ENCODE results near the gene TEX19. TPM values are rescaled to one million over a fixed set of nuclear protein-coding genes. Genes with fewer than 3 reads are reported as not detected.

Gene TEX19
- total and polyA plus RNA-seq, 9 of the 15 experiments (the other 6 are each of a cell fraction or from before 2014, with no cell fraction given), result 0.10 to 4.9 (median 1.9) TPM

GRCh38 chr17:82367724-82368524 lies 8.9 kb downstream of the TEX19 start (continued):
- TF ChIP-seq ZNF518B (CRISPR knock-in tag; IDR thresholded peaks at IDR 0.05) (no peak), ELF4 (CRISPR knock-in tag; IDR thresholded peaks at IDR 0.05) (no peak), C11orf30 (IDR thresholded peaks at IDR 0.05; ENCODE audit: low read depth) (peak; percentile 8; the same call in 1 of the 2 replicates), TAL1 (IDR thresholded peaks at IDR 0.05) (no peak), SUPT5H (IDR thresholded peaks at IDR 0.05) (peak; percentile 76), AFF4 (CRISPR knock-in tag; IDR thresholded peaks at IDR 0.05) (no peak), JUNB (CRISPR knock-in tag; conservative IDR thresholded peaks at IDR 0.05) (no peak)
- TF ChIP-seq, protein P1, sequence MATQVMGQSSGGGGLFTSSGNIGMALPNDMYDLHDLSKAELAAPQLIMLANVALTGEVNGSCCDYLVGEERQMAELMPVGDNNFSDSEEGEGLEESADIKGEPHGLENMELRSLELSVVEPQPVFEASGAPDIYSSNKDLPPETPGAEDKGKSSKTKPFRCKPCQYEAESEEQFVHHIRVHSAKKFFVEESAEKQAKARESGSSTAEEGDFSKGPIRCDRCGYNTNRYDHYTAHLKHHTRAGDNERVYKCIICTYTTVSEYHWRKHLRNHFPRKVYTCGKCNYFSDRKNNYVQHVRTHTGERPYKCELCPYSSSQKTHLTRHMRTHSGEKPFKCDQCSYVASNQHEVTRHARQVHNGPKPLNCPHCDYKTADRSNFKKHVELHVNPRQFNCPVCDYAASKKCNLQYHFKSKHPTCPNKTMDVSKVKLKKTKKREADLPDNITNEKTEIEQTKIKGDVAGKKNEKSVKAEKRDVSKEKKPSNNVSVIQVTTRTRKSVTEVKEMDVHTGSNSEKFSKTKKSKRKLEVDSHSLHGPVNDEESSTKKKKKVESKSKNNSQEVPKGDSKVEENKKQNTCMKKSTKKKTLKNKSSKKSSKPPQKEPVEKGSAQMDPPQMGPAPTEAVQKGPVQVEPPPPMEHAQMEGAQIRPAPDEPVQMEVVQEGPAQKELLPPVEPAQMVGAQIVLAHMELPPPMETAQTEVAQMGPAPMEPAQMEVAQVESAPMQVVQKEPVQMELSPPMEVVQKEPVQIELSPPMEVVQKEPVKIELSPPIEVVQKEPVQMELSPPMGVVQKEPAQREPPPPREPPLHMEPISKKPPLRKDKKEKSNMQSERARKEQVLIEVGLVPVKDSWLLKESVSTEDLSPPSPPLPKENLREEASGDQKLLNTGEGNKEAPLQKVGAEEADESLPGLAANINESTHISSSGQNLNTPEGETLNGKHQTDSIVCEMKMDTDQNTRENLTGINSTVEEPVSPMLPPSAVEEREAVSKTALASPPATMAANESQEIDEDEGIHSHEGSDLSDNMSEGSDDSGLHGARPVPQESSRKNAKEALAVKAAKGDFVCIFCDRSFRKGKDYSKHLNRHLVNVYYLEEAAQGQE (IDR thresholded peaks at IDR 0.05; ENCODE audit: borderline replicate concordance), result no peak
- TF ChIP-seq, protein P1 (CRISPR knock-in tag; IDR thresholded peaks at IDR 0.05; ENCODE audit: low read depth), result no peak
- TF ChIP-seq, protein P2, sequence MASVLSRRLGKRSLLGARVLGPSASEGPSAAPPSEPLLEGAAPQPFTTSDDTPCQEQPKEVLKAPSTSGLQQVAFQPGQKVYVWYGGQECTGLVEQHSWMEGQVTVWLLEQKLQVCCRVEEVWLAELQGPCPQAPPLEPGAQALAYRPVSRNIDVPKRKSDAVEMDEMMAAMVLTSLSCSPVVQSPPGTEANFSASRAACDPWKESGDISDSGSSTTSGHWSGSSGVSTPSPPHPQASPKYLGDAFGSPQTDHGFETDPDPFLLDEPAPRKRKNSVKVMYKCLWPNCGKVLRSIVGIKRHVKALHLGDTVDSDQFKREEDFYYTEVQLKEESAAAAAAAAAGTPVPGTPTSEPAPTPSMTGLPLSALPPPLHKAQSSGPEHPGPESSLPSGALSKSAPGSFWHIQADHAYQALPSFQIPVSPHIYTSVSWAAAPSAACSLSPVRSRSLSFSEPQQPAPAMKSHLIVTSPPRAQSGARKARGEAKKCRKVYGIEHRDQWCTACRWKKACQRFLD (CRISPR knock-in tag; IDR thresholded peaks at IDR 0.05), result 0 out of 2 replicates have a peak, but pooled peaks have one; percentile 26
